Stimulated activated CD4-positive, alpha-beta T cell treated with anti-CD3 and anti-CD28 coated beads, Interleukin-2, amount 100 ng/mL, for 48 hours (primary cell): Measurements from ENCODE around the gene ZNF358.
A peak's percentile ranks its signal among the peaks of the same experiment; 100 is the strongest.

Source experiments
- DNase-seq, 2 donors: peaks; one replicate each; pipeline ENCODE4 v3.0.0-alpha.2; 2020

The ZNF358 gene

GRCh38 chr19:7489609-7490044, 26.3 kb upstream of the ZNF358 start:
- no peak for DNase-seq

- peak; percentile 40 to 52 for DNase-seq
Observed at GRCh38 chr19:7492142-7492541, 23.8 kb upstream of the ZNF358 start.

GRCh38 chr19:7492558-7492957, 23.3 kb upstream of the ZNF358 start:
- no peak for DNase-seq

GRCh38 chr19:7494416-7495098, 21.3 kb upstream of the ZNF358 start:
- DNase-seq = no peak

GRCh38 chr19:7497292-7497691, 18.6 kb upstream of the ZNF358 start:
- no peak for DNase-seq

GRCh38 chr19:7500811-7501450, 15.0 kb upstream of the ZNF358 start:
- DNase-seq = peak; percentile 45 to 59

- DNase-seq = no peak
Observed at GRCh38 chr19:7502552-7502951, 13.4 kb upstream of the ZNF358 start.

GRCh38 chr19:7504684-7505083, 11.2 kb upstream of the ZNF358 start:
- DNase-seq = no peak

GRCh38 chr19:7505288-7505681, 10.6 kb upstream of the ZNF358 start:
- no peak for DNase-seq

GRCh38 chr19:7505682-7506384, 10.1 kb upstream of the ZNF358 start:
- peak in 1 of 2 donors; percentile 40 for DNase-seq

- peak in 1 of 2 donors; percentile 51 for DNase-seq
Observed at GRCh38 chr19:7506385-7507328, 9.2 kb upstream of the ZNF358 start.

GRCh38 chr19:7507884-7508283, 8.0 kb upstream of the ZNF358 start:
- DNase-seq = no peak

GRCh38 chr19:7509625-7510024, 6.3 kb upstream of the ZNF358 start:
- DNase-seq = no peak

GRCh38 chr19:7512400-7512851, 3.5 kb upstream of the ZNF358 start:
- no peak for DNase-seq

- DNase-seq = no peak
Observed at GRCh38 chr19:7513809-7514642, 1.9 kb upstream of the ZNF358 start.

GRCh38 chr19:7515110-7515644, 726 bp upstream of the ZNF358 start:
- no peak for DNase-seq

- DNase-seq = no peak
Observed at GRCh38 chr19:7516333-7516732, 430 bp downstream of the ZNF358 start.

GRCh38 chr19:7516878-7517277, 975 bp downstream of the ZNF358 start:
- no peak for DNase-seq

GRCh38 chr19:7519361-7520130, 3.6 kb downstream of the ZNF358 start:
- DNase-seq = no peak
